MM.1S (cell line): ENCODE results near the gene PDLIM5.
"Not testable (repeated sequence)": the region's sequence is repeated elsewhere in the genome, so short reads cannot be mapped to it uniquely, and the experiment has no call there.

ENCODE experiments used
- DNase-seq: peaks from one replicate; pipeline ENCODE4 v3.0.0-alpha.2; 2015
- H2AFZ ChIP-seq: fragments of 300-600 bp; sonication (generic); 2 replicates; pipeline ENCODE4 v1.6.0; 2016; ENCODE audit warnings: antibody characterized with exemption, low read length
- H3F3A ChIP-seq: fragments of 300-600 bp; sonication (generic); 2 replicates; pipeline ENCODE4 v1.6.1; 2016; ENCODE audit warnings: mild to moderate bottlenecking, antibody characterized with exemption, low read length, moderate library complexity, mixed read lengths; ENCODE audit not compliant: insufficient read depth
- H3K27ac ChIP-seq: fragments of 300-600 bp; sonication (generic); 2 replicates; pipeline ENCODE4 v1.5.1; 2016; ENCODE audit warnings: mild to moderate bottlenecking, low read length
- H3K27me3 ChIP-seq: fragments of 300-600 bp; sonication (generic); replicated peaks from 2 replicates; pipeline ENCODE4 v1.6.0; 2016; ENCODE audit warnings: low read length; ENCODE audit not compliant: insufficient read depth
- H3K36me3 ChIP-seq: fragments of 300-600 bp; sonication (generic); replicated peaks from 2 replicates; pipeline ENCODE4 v1.6.1; 2016; ENCODE audit warnings: mild to moderate bottlenecking, low read length, mixed read lengths; ENCODE audit not compliant: insufficient read depth
- H3K4me1 ChIP-seq: fragments of 300-600 bp; sonication (generic); 2 replicates; pipeline ENCODE4 v1.6.1; 2016; ENCODE audit warnings: low read length, mixed read lengths
- H3K4me2 ChIP-seq: fragments of 300-600 bp; sonication (generic); 2 replicates; pipeline ENCODE4 v1.6.0; 2016; ENCODE audit warnings: low read depth, low read length
- H3K4me3 ChIP-seq: fragments of 300-600 bp; sonication (generic); 2 replicates; pipeline ENCODE4 v1.5.1; 2016; ENCODE audit warnings: low read length, mixed read lengths
- H3K79me2 ChIP-seq: fragments of 300-600 bp; sonication (generic); 2 replicates; pipeline ENCODE4 v1.6.1; 2016; ENCODE audit warnings: mixed run types, low read length, mixed read lengths
- H3K9ac ChIP-seq: fragments of 300-600 bp; sonication (generic); 2 replicates; pipeline ENCODE4 v1.6.1; 2016; ENCODE audit warnings: low read length, mixed read lengths
- H3K9me2 ChIP-seq: fragments of 300-600 bp; sonication (generic); replicated peaks from 2 replicates; pipeline ENCODE4 v1.6.1; 2016; ENCODE audit warnings: mild to moderate bottlenecking, low read length, mixed read lengths; ENCODE audit not compliant: insufficient read depth
- H3K9me3 ChIP-seq: fragments of 300-600 bp; sonication (generic); replicated peaks from 2 replicates; pipeline ENCODE4 v1.6.1; 2016; ENCODE audit warnings: mild to moderate bottlenecking, low read length, mixed read lengths; ENCODE audit not compliant: insufficient read depth
- H4K20me1 ChIP-seq: fragments of 300-600 bp; sonication (generic); 2 replicates; pipeline ENCODE4 v1.6.1; 2016; ENCODE audit warnings: mild to moderate bottlenecking, low read length, moderate library complexity, mixed read lengths; ENCODE audit not compliant: insufficient read depth
- EZH2 ChIP-seq: fragments of 300-600 bp; sonication (generic); optimal IDR thresholded peaks from 2 replicates; pipeline ENCODE3; 2017; ENCODE audit warnings: low read depth, mild to moderate bottlenecking, antibody characterized with exemption, low read length, mixed read lengths
- EZH2phosphoT487 ChIP-seq: fragments of 300-600 bp; sonication (generic); IDR thresholded peaks from 2 replicates; pipeline ENCODE4 v1.6.1; 2018; ENCODE audit warnings: antibody characterized with exemption, low read length
- TF ChIP-seq, protein P1 (sequence below): fragments of 300-600 bp; sonication (generic); IDR thresholded peaks from 2 replicates; pipeline ENCODE4 v1.5.1; 2016; ENCODE audit warnings: antibody characterized with exemption, low read length, mixed read lengths

The PDLIM5 gene

GRCh38 chr4:94621491-94622080 lies 169.8 kb downstream of the PDLIM5 start:
- no peak overlapping the region for H3K27ac ChIP-seq
- no peaks in the 10 kb centered on the region for H3K79me2 ChIP-seq
- no peaks in the 10 kb centered on the region for H3K36me3 ChIP-seq
- H3F3A ChIP-seq = no peaks in the 10 kb centered on the region
- no peaks in the 10 kb centered on the region for H3K9me2 ChIP-seq
- H3K4me3 ChIP-seq = no peak overlapping the region
- peak; percentile 45 for DNase-seq
- no peak overlapping the region for H3K4me2 ChIP-seq
- H3K9me3 ChIP-seq = no peaks in the 10 kb centered on the region
- H3K4me1 ChIP-seq = no peaks in the 10 kb centered on the region
- no peak for TF ChIP-seq EZH2phosphoT487
- TF ChIP-seq, protein P1, sequence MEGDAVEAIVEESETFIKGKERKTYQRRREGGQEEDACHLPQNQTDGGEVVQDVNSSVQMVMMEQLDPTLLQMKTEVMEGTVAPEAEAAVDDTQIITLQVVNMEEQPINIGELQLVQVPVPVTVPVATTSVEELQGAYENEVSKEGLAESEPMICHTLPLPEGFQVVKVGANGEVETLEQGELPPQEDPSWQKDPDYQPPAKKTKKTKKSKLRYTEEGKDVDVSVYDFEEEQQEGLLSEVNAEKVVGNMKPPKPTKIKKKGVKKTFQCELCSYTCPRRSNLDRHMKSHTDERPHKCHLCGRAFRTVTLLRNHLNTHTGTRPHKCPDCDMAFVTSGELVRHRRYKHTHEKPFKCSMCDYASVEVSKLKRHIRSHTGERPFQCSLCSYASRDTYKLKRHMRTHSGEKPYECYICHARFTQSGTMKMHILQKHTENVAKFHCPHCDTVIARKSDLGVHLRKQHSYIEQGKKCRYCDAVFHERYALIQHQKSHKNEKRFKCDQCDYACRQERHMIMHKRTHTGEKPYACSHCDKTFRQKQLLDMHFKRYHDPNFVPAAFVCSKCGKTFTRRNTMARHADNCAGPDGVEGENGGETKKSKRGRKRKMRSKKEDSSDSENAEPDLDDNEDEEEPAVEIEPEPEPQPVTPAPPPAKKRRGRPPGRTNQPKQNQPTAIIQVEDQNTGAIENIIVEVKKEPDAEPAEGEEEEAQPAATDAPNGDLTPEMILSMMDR = peak; percentile 68
- H3K9ac ChIP-seq = no peak overlapping the region
- no peaks in the 10 kb centered on the region for H4K20me1 ChIP-seq
- no peaks in the 10 kb centered on the region for H3K27me3 ChIP-seq
- no peak overlapping the region for H2AFZ ChIP-seq

DNA sequence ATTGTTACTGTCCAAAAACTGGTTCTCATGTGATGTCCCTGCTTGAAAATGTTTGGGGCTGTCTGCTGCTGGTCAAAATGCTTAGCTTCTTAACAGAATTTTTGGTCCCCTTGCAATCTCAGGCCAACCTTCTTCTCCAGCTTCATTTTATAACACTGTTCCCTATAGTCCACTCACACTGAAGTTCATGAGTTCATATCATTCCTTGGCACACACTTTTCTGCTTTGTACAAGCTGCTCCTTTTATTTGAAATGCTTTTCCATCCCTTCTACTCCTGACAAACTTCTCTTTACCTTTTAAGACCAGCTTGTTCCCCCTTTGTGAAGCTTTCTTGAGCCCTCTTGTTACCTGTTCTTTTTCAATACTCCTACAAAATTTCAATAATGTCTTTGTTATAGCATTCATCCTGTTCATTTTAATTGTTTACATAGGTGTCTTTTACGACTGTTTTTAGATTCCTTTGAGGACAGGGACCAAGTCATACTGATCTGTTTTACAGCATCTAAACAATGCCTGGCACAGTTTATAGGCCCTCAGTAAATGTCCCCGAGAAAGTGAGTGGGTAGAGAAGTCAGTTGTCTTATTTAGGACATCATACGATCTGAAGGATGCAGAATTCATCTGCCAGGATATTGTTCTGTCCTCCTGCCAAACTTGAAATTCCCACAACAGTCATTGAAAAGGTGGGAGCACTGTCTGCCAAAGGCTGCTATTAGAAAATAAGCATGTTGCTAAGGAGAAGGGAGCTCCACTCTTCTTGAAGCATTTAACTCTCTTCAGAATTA lies 171.6 kb downstream of the PDLIM5 start:
- Histone ChIP-seq H2AFZ (no peak overlapping the region), H3K27ac (no peak overlapping the region), H3K27me3 (no peaks in the 10 kb centered on the region), H3K4me2 (no peak overlapping the region), H3K4me1 (no peaks in the 10 kb centered on the region), H3K4me3 (no peak overlapping the region), H3K79me2 (no peaks in the 10 kb centered on the region), H3K9me2 (no peaks in the 10 kb centered on the region), H4K20me1 (no peaks in the 10 kb centered on the region), H3K9me3 (no peaks in the 10 kb centered on the region), H3F3A (no peaks in the 10 kb centered on the region), H3K36me3 (no peaks in the 10 kb centered on the region), H3K9ac (no peak overlapping the region)
- TF ChIP-seq EZH2 (no peak), EZH2phosphoT487 (no peak)
- TF ChIP-seq, protein P1 = no peak
- DNase-seq = no peak

DNA sequence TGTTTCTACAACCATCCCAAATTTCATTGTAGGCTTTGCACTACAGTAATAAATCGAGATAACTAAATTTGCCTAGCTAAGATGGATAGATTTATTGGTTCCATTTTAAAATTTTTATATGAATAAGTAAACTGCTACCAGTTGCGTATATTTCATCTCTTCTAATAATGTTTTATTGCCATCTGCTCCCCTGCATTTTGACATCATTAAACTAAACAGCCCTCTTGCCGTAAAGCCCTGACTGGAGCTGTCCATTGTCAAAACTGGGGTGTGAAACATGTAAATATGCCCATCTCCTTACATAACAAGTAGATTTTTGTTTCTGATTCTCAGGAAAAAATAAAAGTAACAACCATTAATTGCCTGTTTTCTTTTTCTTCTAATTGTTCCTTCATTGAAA lies 175.2 kb downstream of the PDLIM5 start:
- Histone ChIP-seq H3K4me2 (no peak overlapping the region), H3K4me3 (no peak overlapping the region), H2AFZ (no peak overlapping the region), H3K9ac (no peak overlapping the region), H3K9me2 (no peaks in the 10 kb centered on the region), H3K4me1 (no peaks in the 10 kb centered on the region), H3F3A (no peaks in the 10 kb centered on the region), H3K79me2 (no peaks in the 10 kb centered on the region), H3K27me3 (no peaks in the 10 kb centered on the region), H3K36me3 (no peaks in the 10 kb centered on the region), H3K27ac (no peak overlapping the region), H4K20me1 (no peaks in the 10 kb centered on the region), H3K9me3 (no peaks in the 10 kb centered on the region)
- DNase-seq = no peak
- TF ChIP-seq, protein P1 = no peak

GRCh38 chr4:94629058-94629457 lies 177.3 kb downstream of the PDLIM5 start:
- H3K27ac ChIP-seq, H3K27me3 ChIP-seq, H2AFZ ChIP-seq, H3K4me1 ChIP-seq, H3F3A ChIP-seq, DNase-seq, H3K9me2 ChIP-seq, H3K9ac ChIP-seq, H3K4me2 ChIP-seq, H3K36me3 ChIP-seq, H3K79me2 ChIP-seq, H4K20me1 ChIP-seq, H3K9me3 ChIP-seq, H3K4me3 ChIP-seq: not testable (repeated sequence)
